OCI-LY1 (cell line): ENCODE results near the gene LDLRAD3.

Source experiments
- H2AFZ ChIP-seq: fragments of 200-600 bp; sonication (generic), shearing (Covaris generic); 2 replicates; pipeline ENCODE4 v1.6.0; 2014; ENCODE audit warnings: antibody characterized with exemption, mild to moderate bottlenecking, low read length
- H3F3A ChIP-seq: fragments of 200-600 bp; sonication (generic), shearing (Covaris generic); 2 replicates; pipeline ENCODE4 v1.6.0; 2014; ENCODE audit warnings: mild to moderate bottlenecking, antibody characterized with exemption, low read length, moderate library complexity; ENCODE audit not compliant: insufficient read depth
- H3K27ac ChIP-seq: fragments of 200-600 bp; sonication (generic); 2 replicates; pipeline ENCODE4 v1.5.1; 2014; ENCODE audit warnings: low read length, mixed run types, mild to moderate bottlenecking, low read depth; ENCODE audit not compliant: poor library complexity, severe bottlenecking
- H3K27me3 ChIP-seq: fragments of 200-600 bp; sonication (generic); 2 replicates; pipeline ENCODE4 v1.6.0; 2014; ENCODE audit warnings: antibody characterized with exemption, mild to moderate bottlenecking, low read length, moderate library complexity; ENCODE audit not compliant: insufficient read depth
- H3K36me3 ChIP-seq: fragments of 200-600 bp; sonication (generic); 2 replicates; pipeline ENCODE4 v1.6.1; 2014; ENCODE audit warnings: mild to moderate bottlenecking, antibody characterized with exemption, low read length, moderate library complexity, mixed read lengths; ENCODE audit not compliant: insufficient read depth
- H3K4me1 ChIP-seq: fragments of 200-600 bp; sonication (generic); 2 replicates; pipeline ENCODE4 v1.5.1; 2014; ENCODE audit warnings: mild to moderate bottlenecking, low read length, moderate library complexity; ENCODE audit not compliant: insufficient read depth, severe bottlenecking
- H3K4me2 ChIP-seq: fragments of 200-600 bp; sonication (generic), shearing (Covaris generic); 2 replicates; pipeline ENCODE4 v1.6.1; 2014; ENCODE audit warnings: low read length
- H3K4me3 ChIP-seq: fragments of 200-600 bp; sonication (generic); 2 replicates; pipeline ENCODE4 v1.5.1; 2014; ENCODE audit warnings: low read length, low read depth, mild to moderate bottlenecking, mixed read lengths; ENCODE audit not compliant: poor library complexity, severe bottlenecking
- H3K79me2 ChIP-seq: fragments of 200-600 bp; shearing (Covaris generic); 2 replicates; pipeline ENCODE4 v1.6.1; 2016; ENCODE audit warnings: mixed run types, low read length, mixed read lengths; ENCODE audit not compliant: insufficient read depth
- H3K9ac ChIP-seq: fragments of 200-600 bp; sonication (generic), shearing (Covaris generic); 2 replicates; pipeline ENCODE4 v1.6.1; 2014; ENCODE audit warnings: mild to moderate bottlenecking, low read length, mixed read lengths
- H3K9me2 ChIP-seq: fragments of 200-600 bp; sonication (generic), shearing (Covaris generic); 2 replicates; pipeline ENCODE4 v1.6.1; 2014; ENCODE audit warnings: low read depth, mild to moderate bottlenecking, low read length, mixed read lengths
- H3K9me3 ChIP-seq: fragments of 200-600 bp; shearing (Covaris generic); 2 replicates; pipeline ENCODE4 v1.6.1; 2014; ENCODE audit warnings: low read length, mixed read lengths
- H4K20me1 ChIP-seq: fragments of 200-600 bp; sonication (generic), shearing (Covaris generic); 2 replicates; pipeline ENCODE4 v1.6.0; 2016; ENCODE audit warnings: mild to moderate bottlenecking, low read length; ENCODE audit not compliant: insufficient read depth
- EZH2 ChIP-seq: fragments of 200-600 bp; sonication (generic), shearing (Covaris generic); IDR thresholded peaks from 2 replicates; pipeline ENCODE4 v1.8.0; 2017; ENCODE audit warnings: borderline replicate concordance, mixed run types, mild to moderate bottlenecking, antibody characterized with exemption, low read length, moderate library complexity, mixed read lengths
- TF ChIP-seq, protein P1 (sequence below): fragments of 200-600 bp; sonication (generic), shearing (Covaris generic); IDR thresholded peaks from 2 replicates; pipeline ENCODE4 v1.5.1; 2017; ENCODE audit warnings: mild to moderate bottlenecking, antibody characterized with exemption, low read length, moderate library complexity, mixed read lengths

LDLRAD3 gene

DNA sequence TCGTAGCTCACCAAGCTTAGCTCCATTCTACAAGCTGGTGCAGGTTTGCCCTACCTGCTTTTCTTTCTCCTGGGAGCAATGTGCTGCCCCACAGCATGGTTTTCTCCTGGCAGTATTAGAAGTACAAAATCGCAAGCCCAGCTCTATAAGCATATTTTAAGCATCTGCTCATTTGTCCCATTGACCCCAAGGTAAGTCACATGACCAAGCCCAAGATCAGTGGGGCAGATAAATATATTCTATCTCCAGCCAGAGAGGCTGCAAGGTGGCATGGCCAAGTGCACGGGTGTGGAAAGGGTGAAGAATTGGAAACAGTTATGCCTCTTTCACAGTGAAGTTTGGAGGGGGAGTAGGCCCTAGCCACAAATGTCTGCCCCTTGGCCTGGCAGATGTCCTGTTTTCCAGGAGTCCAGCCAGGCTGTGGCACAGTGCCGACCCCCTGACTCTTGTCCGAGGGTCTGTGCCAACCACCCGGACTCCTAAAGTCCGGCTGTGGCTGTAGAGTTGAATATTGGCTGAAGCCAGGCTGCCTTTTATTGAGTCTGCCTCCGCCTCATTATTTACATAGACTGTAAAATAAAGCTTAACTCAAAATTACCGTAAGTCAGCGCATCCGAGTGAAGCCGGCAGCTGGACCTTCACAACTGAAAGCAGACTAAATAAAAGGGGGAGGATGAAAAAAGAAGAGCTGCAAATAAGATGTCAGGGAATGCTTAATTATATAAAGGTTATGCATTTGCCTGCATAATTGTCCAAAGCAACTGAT lies 179.7 kb downstream of the LDLRAD3 start:
- Histone ChIP-seq H3K4me3 (no peak overlapping the region), H3K27ac (no peak overlapping the region), H3K36me3 (no peaks in the 10 kb centered on the region), H3K4me1 (no peaks in the 10 kb centered on the region), H3K4me2 (no peak overlapping the region), H3K9ac (no peak overlapping the region), H3F3A (no peaks in the 10 kb centered on the region), H3K79me2 (no peaks in the 10 kb centered on the region), H3K9me2 (no peaks in the 10 kb centered on the region), H3K27me3 (no peaks in the 10 kb centered on the region), H3K9me3 (no peaks in the 10 kb centered on the region), H4K20me1 (no peaks in the 10 kb centered on the region), H2AFZ (no peak overlapping the region)
- TF ChIP-seq, protein P1, sequence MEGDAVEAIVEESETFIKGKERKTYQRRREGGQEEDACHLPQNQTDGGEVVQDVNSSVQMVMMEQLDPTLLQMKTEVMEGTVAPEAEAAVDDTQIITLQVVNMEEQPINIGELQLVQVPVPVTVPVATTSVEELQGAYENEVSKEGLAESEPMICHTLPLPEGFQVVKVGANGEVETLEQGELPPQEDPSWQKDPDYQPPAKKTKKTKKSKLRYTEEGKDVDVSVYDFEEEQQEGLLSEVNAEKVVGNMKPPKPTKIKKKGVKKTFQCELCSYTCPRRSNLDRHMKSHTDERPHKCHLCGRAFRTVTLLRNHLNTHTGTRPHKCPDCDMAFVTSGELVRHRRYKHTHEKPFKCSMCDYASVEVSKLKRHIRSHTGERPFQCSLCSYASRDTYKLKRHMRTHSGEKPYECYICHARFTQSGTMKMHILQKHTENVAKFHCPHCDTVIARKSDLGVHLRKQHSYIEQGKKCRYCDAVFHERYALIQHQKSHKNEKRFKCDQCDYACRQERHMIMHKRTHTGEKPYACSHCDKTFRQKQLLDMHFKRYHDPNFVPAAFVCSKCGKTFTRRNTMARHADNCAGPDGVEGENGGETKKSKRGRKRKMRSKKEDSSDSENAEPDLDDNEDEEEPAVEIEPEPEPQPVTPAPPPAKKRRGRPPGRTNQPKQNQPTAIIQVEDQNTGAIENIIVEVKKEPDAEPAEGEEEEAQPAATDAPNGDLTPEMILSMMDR: no peak
- TF ChIP-seq EZH2: no peak

DNA sequence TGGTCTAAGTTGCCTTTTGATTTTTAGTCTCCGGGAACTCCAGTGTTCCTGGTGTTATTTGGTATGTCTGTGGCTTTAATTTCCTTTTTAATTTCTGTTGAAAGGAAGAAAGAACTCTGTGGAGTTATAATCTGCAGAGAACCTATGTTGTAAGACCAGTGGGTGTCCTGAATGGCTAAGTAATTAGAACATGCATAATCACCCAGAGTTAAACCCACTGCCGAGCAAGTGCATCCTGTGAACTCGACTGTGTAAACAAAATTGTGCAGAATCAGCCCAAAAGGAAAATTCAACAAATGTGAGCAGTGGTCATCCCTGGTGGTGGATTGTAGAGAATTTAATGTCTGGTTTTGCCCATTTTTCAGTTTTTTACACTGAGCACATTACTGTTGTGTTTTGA lies 182.8 kb downstream of the LDLRAD3 start:
- Histone ChIP-seq H3K4me3 (no peak overlapping the region), H3K9me3 (no peaks in the 10 kb centered on the region), H3K79me2 (no peaks in the 10 kb centered on the region), H3K4me2 (no peak overlapping the region), H3K27ac (no peak overlapping the region), H3K27me3 (no peaks in the 10 kb centered on the region), H3F3A (no peaks in the 10 kb centered on the region), H3K4me1 (no peaks in the 10 kb centered on the region), H3K36me3 (no peaks in the 10 kb centered on the region), H3K9ac (no peak overlapping the region), H2AFZ (no peak overlapping the region), H3K9me2 (no peaks in the 10 kb centered on the region), H4K20me1 (no peaks in the 10 kb centered on the region)
- TF ChIP-seq, protein P1: no peak
- no peak for TF ChIP-seq EZH2

DNA sequence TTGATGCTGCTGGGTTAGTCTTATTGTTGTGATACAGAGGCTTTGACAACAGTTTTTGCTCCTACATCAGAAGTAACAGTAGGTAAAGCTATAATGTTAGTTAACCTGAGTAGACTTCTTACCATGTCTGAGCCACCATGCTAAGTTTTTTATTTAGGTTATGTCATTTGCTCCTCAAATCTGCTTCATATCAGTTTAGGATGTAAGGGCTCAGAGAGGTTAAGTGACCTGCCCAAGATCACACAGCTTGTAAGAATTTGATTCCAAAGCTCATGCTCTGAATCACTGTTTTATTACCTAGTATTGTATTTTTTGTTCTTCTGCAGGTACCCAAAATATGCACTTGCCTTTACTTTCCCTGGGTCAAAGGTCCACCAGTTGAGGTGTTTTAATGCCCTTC lies 183.7 kb downstream of the LDLRAD3 start:
- H3K4me1 ChIP-seq: no peaks in the 10 kb centered on the region
- TF ChIP-seq EZH2: no peak
- TF ChIP-seq, protein P1: no peak

More for the DNA sequence above, 183.7 kb downstream of the LDLRAD3 start:
- no peaks in the 10 kb centered on the region for H3K9me3 ChIP-seq
- H2AFZ ChIP-seq: no peak overlapping the region
- no peak overlapping the region for H3K9ac ChIP-seq
- H3K36me3 ChIP-seq: no peaks in the 10 kb centered on the region
- H4K20me1 ChIP-seq: no peaks in the 10 kb centered on the region
- H3K27me3 ChIP-seq: no peaks in the 10 kb centered on the region
- H3K27ac ChIP-seq: no peak overlapping the region
- no peaks in the 10 kb centered on the region for H3F3A ChIP-seq
- H3K4me2 ChIP-seq: no peak overlapping the region
- no peaks in the 10 kb centered on the region for H3K79me2 ChIP-seq
- no peaks in the 10 kb centered on the region for H3K9me2 ChIP-seq
- no peak overlapping the region for H3K4me3 ChIP-seq
